ENCODE measurements around the gene AFAP1L1. TPM values are rescaled to one million over a fixed set of nuclear protein-coding genes. Genes with fewer than 3 reads are reported as not detected.

The AFAP1L1 gene
- total and polyA plus RNA-seq, 10 of the 15 experiments (the other 5 are each of a cell fraction or from before 2014, with no cell fraction given) = 0.11 TPM; not detected in 9

GRCh38 chr5:149381986-149382338, 110.3 kb downstream of the AFAP1L1 start:
- H2AFZ ChIP-seq (ENCODE audit: control insufficient read depth, low read depth, low read length) = no peak overlapping the region
- H3K79me2 ChIP-seq (ENCODE audit: control insufficient read depth, insufficient read depth, low read length) = no peaks in the 10 kb centered on the region
- no peak overlapping the region for H3K4me2 ChIP-seq (ENCODE audit: control insufficient read depth, insufficient read depth)
- TF ChIP-seq MTA3 (IDR thresholded peaks at IDR 0.05; ENCODE audit: borderline replicate concordance, low read length) = no peak
- TF ChIP-seq NR2F1 (conservative IDR thresholded peaks at IDR 0.05) = peak; percentile 70
- peak; percentile 69 for TF ChIP-seq RAD21 (IDR thresholded peaks at IDR 0.05; ENCODE audit: insufficient read depth, low read depth, low read length)
- TF ChIP-seq RAD51 (IDR thresholded peaks at IDR 0.05) = no peak
- TF ChIP-seq SMC3 (IDR thresholded peaks at IDR 0.05; ENCODE audit: borderline replicate concordance, low read length) = peak; percentile 86
- TF ChIP-seq PAX5 (IDR thresholded peaks at IDR 0.05; ENCODE audit: borderline replicate concordance, low read depth, low read length) = peak; percentile 82; the same call in 1 of the 2 replicates
- peak; percentile 55; the same call in 1 of the 2 replicates for TF ChIP-seq YY1 (IDR thresholded peaks at IDR 0.05; ENCODE audit: low read depth, low read length)
- TF ChIP-seq POU2F2 (IDR thresholded peaks at IDR 0.05; ENCODE audit: borderline replicate concordance, low read depth, low read length) = no peak
- TF ChIP-seq, protein P1, sequence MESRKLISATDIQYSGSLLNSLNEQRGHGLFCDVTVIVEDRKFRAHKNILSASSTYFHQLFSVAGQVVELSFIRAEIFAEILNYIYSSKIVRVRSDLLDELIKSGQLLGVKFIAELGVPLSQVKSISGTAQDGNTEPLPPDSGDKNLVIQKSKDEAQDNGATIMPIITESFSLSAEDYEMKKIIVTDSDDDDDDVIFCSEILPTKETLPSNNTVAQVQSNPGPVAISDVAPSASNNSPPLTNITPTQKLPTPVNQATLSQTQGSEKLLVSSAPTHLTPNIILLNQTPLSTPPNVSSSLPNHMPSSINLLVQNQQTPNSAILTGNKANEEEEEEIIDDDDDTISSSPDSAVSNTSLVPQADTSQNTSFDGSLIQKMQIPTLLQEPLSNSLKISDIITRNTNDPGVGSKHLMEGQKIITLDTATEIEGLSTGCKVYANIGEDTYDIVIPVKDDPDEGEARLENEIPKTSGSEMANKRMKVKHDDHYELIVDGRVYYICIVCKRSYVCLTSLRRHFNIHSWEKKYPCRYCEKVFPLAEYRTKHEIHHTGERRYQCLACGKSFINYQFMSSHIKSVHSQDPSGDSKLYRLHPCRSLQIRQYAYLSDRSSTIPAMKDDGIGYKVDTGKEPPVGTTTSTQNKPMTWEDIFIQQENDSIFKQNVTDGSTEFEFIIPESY (IDR thresholded peaks at IDR 0.05) = no peak
- peak; percentile 83 to 90 (median 87) for TF ChIP-seq CTCF (IDR thresholded peaks at IDR 0.05 in 2 of 3, conservative IDR thresholded peaks at IDR 0.05 in 1 of 3; ENCODE audit: control insufficient read depth in 2 of 3, extremely low read depth in 1 of 3, insufficient read depth in 1 of 3, low read depth in 3 of 3, low read length in 3 of 3)
- BruUV-seq (replicated peaks) = no TSS peak
- ChIA-PET CTCF (interaction anchor here (0.7 to 12.8 kb wide), 18 partner anchors 8 to 239 kb away, joined by 3 to 137 read pairs (median 13); partner anchors contain the start of gene GRPEL2), SMC1A (ENCODE audit: uncharacterized antibody, unreplicated experiment) (interaction anchor here (0.5 to 6.5 kb wide), 10 partner anchors 12 to 237 kb away, joined by 3 to 52 read pairs (median 3); partner anchors contain the start of gene GRPEL2), POLR2A (no interaction called here), RAD21 (ENCODE audit: unreplicated experiment) (interaction anchor here (1.0 to 4.9 kb wide), 6 partner anchors 40 to 237 kb away, joined by 3 to 22 read pairs (median 7); no protein-coding TSS in a partner anchor)
- no peak for DNase-seq (ENCODE audit: low read depth, low spot score)
- no peak overlapping the region for H3K9ac ChIP-seq (ENCODE audit: control insufficient read depth, insufficient read depth, low read length)
- no peak overlapping the region for H3K4me3 ChIP-seq
- peaks cover 0 to 2% of the 10 kb centered on the region in 2 experiments; a peak in 2 of 4 replicates for H3K27me3 ChIP-seq (replicated peaks in 1 of 2; ENCODE audit: control insufficient read depth in 2 of 2, insufficient read depth in 2 of 2, low read length in 1 of 2)
- FAIRE-seq = peak; percentile 76
- WGBS (ENCODE audit: insufficient coverage, insufficient replicate concordance, low lambda C conversion rate, missing lambda C conversion rate) = 35% methylated on average over 16 of the region's 16 CpGs
- no peak overlapping the region for H3K27ac ChIP-seq (ENCODE audit: control insufficient read depth, insufficient read depth)
- H3K9me3 ChIP-seq (replicated peaks; ENCODE audit: control insufficient read depth, insufficient read depth, low read length) = no peaks in the 10 kb centered on the region
- no peaks in the 10 kb centered on the region for H3K4me1 ChIP-seq (ENCODE audit: control insufficient read depth, insufficient read depth, low read length)
- peak; percentile 97 for ATAC-seq
- in situ Hi-C loops (cut with MboI) (no loop called here), intact Hi-C loops (cut with micrococcal nuclease; ENCODE audit: unreplicated experiment) (loop anchor here (1.0 to 5.0 kb wide), 3 partner anchors 52 to 235 kb away; no protein-coding TSS in a partner anchor)
- no peaks in the 10 kb centered on the region for H4K20me1 ChIP-seq (ENCODE audit: control insufficient read depth, insufficient read depth)
- no peaks in the 10 kb centered on the region for H3K36me3 ChIP-seq (ENCODE audit: control insufficient read depth in 2 of 2, insufficient read depth in 2 of 2, low read length in 1 of 2)

All from GM12878 (cell line).